Measurements from ENCODE around the gene NR2F1-AS1. TPM values are rescaled to one million over a fixed set of nuclear protein-coding genes. Genes with fewer than 3 reads are reported as not detected.

The NR2F1-AS1 gene
- total and polyA plus RNA-seq, 9 of the 15 experiments (the other 6 are each of a cell fraction or from before 2014, with no cell fraction given), result not detected

- TF ChIP-seq ID3 (CRISPR knock-in tag; IDR thresholded peaks at IDR 0.05) (no peak), ID3 (tag; IDR thresholded peaks at IDR 0.05) (no peak), ELK1 (CRISPR knock-in tag; IDR thresholded peaks at IDR 0.05) (no peak)
- TF ChIP-seq, protein P1, sequence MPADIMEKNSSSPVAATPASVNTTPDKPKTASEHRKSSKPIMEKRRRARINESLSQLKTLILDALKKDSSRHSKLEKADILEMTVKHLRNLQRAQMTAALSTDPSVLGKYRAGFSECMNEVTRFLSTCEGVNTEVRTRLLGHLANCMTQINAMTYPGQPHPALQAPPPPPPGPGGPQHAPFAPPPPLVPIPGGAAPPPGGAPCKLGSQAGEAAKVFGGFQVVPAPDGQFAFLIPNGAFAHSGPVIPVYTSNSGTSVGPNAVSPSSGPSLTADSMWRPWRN (IDR thresholded peaks at IDR 0.05; ENCODE audit: low read depth), result no peak
- TF ChIP-seq, protein P2, sequence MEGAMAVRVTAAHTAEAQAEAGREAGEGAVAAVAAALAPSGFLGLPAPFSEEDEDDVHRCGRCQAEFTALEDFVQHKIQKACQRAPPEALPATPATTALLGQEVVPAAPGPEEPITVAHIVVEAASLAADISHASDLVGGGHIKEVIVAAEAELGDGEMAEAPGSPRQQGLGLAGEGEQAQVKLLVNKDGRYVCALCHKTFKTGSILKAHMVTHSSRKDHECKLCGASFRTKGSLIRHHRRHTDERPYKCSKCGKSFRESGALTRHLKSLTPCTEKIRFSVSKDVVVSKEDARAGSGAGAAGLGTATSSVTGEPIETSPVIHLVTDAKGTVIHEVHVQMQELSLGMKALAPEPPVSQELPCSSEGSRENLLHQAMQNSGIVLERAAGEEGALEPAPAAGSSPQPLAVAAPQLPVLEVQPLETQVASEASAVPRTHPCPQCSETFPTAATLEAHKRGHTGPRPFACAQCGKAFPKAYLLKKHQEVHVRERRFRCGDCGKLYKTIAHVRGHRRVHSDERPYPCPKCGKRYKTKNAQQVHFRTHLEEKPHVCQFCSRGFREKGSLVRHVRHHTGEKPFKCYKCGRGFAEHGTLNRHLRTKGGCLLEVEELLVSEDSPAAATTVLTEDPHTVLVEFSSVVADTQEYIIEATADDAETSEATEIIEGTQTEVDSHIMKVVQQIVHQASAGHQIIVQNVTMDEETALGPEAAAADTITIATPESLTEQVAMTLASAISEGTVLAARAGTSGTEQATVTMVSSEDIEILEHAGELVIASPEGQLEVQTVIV (CRISPR knock-in tag; IDR thresholded peaks at IDR 0.05; ENCODE audit: borderline replicate concordance), result no peak
These were observed 7.5 kb upstream of the NR2F1-AS1 start (continued) for GRCh38 chr5:93588352-93589151.

All from K562 (cell line).